Measurements from ENCODE around the gene SYT15.
"Not testable (repeated sequence)": the region's sequence is repeated elsewhere in the genome, so short reads cannot be mapped to it uniquely, and the experiment has no call there.

The SYT15 gene

GRCh38 chr10:46578474-46579178 is at the start of gene SYT15:
Gene SYT15 (plus strand): TSS chr10:46579128. CDS start chr10:46579169, 41 bp downstream.
- not testable (repeated sequence) for DNase-seq (ENCODE audit: low read depth in 2 of 2)

DNA sequence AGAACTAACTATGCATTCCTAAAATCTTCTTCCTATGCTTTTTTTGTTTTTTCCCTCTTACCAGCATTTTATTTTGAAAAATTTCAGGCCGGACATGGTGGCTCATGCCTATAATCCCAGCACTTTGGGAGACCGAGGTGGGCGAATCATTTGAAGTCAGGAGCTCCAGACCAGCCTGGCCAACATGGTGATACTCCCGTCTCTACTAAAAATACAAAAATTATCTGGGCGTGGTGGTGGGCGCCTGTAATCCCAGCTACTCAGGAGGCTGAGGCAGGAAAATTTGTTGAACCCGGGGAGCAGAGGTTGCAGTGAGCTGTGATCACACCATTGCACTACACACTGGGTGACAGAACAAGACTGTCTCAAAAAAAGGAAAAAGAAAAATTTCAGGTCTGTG is 49.2 kb upstream of the SYT15 start:
- not testable (repeated sequence) for DNase-seq (ENCODE audit: low read depth in 2 of 2)

- DNase-seq (ENCODE audit: low read depth in 2 of 2): no peak
Measured at GRCh38 chr10:46530249-46531186, 48.4 kb upstream of the SYT15 start.

DNA sequence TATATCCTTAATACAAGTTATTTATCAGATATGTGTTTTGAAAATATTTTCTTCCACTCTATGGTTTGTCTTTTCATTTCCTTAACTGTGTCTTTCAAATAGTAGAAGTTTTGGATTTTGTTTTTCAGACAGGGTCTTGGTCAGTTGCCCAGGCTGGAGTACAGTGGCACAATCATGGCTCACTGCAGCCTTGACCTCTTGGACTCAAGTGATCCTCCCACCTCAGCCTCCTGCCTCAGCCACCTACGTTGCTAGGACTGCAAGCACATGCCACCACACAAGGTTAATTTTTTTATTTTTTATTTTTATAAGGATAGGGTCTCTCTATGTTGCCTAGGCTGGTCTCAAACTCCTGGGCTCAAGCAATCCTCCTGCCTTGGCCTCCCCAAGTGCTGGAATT is 46.7 kb upstream of the SYT15 start:
- not testable (repeated sequence) for DNase-seq (ENCODE audit: low read depth in 2 of 2)

DNA sequence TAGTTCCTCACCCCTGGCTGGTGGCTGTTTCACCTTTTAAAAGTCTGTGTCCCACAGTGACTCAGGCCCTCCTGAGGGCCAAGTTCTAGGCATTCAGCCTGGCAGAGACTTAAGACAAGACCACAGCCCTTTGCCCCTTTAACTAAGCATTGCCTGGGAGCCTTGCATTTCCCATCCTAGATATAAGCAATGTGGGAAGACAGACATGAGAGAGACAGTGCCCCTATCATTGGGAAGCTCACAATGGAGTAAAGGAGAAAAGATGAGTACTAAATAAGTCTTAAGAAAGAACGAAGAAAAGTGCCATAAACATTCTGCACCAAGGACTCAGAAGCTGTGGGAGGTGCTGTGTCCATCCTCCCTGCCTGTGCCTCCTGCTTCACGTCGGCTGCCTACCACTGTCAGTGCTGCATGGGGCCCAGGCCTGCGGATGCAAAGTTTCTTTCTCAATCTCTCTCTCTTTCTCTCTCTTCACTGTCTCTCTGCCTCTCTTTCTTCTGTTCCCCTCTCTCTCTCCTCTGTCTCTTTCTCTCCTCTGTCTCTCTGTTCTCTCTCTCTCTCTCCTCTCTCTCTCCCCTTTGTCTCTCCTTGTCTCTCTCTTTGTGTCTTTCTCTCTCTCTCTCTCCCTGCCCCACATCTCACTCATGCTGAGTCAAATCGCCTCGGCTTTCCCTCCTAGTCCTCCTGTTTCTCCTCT is 44.0 kb upstream of the SYT15 start:
- DNase-seq (ENCODE audit: low read depth in 2 of 2): no peak

GRCh38 chr10:46536171-46536570 is 42.8 kb upstream of the SYT15 start:
- no peak for DNase-seq (ENCODE audit: low read depth in 2 of 2)

DNA sequence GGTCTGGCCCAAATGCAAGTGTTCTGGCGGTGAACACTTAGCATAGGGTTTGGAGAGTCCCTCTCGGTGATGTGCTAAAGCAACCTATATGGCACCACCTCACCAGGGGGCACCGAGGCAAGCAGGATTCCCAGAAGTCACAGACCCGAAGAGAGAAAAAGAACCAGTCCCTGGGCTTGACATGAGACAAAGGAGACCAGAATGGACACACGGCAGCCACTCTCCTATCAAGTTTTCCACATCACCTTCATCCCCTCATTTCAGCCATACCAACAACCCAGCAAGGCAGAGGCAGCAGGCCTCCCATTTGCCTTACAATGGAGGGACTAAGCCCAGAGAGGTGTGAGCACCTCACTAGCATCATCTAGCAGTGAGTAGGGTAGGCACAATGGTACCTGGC is 42.1 kb upstream of the SYT15 start:
- DNase-seq (ENCODE audit: low read depth in 2 of 2): no peak

DNA sequence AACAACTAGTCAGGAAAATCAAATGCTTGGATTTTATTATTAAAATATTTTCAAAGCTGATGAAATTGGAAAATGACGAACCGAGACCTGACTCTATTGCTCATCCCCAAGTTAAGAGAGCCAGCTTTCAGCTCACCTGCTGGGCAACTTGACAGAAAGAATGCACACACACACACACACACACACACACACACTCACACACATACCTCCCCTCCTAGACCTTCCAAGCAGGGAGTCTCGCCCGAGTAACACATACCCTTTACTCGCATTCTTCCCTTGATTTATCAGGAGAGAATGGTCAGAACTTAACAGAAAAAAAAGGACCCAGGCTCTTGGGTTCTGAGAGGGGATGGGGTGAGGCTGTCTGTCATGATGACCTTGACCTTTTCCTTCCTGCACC is 41.6 kb upstream of the SYT15 start:
- no peak for DNase-seq (ENCODE audit: low read depth in 2 of 2)

DNA sequence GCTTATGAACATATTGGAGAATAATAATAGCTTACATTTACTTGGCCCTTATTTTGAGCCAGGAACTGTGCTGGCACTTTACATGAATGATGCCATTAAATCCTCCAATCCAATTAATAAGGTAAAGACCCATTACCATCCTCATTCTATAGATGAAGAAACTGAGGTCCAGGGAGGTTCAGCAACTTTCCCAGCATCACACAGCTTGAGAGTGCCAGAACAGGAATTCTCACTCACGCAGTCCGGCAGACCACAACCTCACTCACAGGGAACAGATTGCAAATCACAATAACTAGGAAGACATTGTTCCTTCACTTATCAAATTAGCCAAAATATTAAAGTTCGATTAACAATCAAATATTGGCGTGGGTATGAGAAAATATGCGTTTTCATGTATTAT is 40.8 kb upstream of the SYT15 start:
- no peak for DNase-seq (ENCODE audit: low read depth in 2 of 2)

- no peak for DNase-seq (ENCODE audit: low read depth in 2 of 2)
Measured at GRCh38 chr10:46538717-46539426, 40.1 kb upstream of the SYT15 start.

DNA sequence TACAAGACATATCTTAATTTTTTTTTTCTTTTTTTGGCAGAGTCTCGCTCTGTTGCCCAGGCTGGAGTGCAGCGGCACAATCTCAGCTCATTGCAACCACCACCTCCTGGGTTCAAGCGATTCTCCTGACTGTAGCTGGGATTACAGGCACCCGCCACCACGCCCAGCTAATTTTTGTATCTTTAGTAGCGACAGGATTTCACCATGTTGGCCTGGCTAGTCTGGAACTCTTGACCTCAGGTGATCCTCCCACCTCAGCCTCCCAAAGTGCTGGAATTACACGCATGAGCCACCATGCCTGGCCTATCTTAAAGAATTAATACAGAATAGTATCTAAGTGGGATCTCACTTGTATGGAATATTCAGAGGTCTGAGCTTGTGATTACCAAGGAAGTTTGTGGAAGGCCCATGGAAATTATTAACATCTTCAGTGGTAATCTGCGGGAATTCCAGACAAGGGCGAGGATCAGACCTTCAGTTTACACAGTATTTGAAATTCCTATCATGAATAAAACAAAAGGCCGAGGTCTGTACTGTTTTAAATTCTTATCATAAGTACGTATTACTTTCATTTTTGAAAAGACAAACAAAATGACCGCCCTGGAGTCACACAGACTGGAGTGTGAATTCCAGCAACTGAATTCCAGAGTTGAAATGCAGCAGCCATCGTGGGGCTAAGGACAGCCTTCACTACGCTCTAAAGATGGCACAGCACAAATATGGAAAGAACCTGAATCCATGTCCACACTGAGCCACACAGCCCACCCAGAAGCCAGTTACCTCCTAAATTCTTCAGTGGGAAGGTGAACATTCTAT is 39.1 kb upstream of the SYT15 start:
- DNase-seq (ENCODE audit: low read depth in 2 of 2): no peak

DNA sequence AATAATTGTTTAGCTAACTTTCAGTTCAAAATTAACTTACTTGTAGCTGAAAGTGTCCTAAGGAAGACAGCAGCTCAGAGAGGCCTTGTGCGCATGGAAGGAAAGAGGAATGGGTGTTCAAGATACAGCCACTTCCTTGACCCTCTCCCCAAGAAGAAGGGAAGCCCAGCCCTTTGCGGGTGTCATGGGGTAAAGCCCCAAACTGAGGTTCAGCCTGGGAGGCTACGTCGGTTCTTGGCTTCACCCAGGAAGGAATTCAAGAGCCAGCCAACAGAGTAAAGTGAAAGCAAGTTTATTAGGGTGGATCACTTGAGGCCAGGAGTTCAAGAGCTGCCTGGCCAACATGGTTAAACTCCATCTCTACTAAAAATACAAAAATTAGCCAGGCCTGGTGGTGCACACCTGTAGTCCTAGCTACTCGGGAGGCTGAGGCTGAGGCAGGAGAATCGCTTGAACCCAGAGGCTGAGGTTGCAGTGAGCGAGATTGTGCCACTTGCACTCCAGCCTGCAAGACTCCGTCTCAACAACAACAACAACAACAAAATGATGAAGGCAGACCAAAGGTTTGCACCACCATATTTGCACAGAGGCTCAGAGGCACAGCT is 38.4 kb upstream of the SYT15 start:
- DNase-seq (ENCODE audit: low read depth in 2 of 2): no peak

- no peak for DNase-seq (ENCODE audit: low read depth in 2 of 2)
Measured at GRCh38 chr10:46541017-46541661, 37.8 kb upstream of the SYT15 start.

GRCh38 chr10:46541735-46542566 is 37.0 kb upstream of the SYT15 start:
- no peak for DNase-seq (ENCODE audit: low read depth in 2 of 2)

DNA sequence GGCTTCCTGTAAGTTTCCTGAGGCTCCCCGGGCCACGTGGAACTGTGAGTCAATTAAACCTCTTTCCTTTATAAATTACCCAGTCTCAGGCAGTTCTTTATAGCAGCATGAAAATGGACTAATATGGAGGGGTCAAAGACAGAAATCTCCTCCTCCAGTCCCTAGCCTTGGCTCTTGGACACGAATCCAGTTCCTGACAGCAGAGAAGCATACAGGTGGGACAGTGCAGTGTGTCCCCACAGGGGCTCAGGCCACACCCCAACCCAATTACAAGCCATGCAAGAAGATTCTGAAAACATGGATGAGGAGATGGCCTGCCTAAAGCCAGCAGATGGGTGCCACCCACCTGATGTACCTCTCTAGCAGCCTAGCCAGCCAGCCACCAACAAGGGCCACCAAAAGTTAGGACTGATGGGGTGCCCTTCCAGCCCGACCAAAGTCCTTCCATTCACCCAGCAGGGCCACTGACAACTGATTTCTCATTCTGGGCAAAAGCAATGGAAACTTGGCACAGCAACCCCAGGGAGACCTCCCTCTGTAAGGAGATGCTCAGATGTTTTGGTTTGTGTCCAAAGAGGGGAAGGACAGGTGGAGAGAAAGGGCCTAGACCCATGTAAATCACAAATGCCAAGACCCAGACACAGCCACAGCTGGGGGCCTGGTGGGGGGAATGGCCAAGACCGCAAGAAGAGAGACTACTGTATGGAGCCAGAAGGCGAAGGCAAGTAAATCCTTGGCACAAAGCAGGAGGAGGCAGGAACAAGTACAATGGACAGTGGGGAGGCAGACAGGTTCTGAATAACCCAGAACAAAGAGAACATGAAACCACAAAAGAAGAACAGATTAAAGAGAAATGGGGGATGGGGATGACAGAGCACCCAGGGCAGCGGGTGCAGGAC is 36.1 kb upstream of the SYT15 start:
- no peak for DNase-seq (ENCODE audit: low read depth in 2 of 2)

- no peak for DNase-seq (ENCODE audit: low read depth in 2 of 2)
Measured at GRCh38 chr10:46543466-46544377, 35.2 kb upstream of the SYT15 start.
